Tracheal epithelial cell (primary cell): ENCODE results near the gene LONP1. TPM values are rescaled to one million over a fixed set of nuclear protein-coding genes. Genes with fewer than 3 reads are reported as not detected.

Experiments
- total RNA-seq: library from RNA; depleted of rRNA; stranded (reverse); fragments of >200 nt; gene quantifications from 2 replicates; pipeline ENCODE4 v1.2.1, GENCODE V29; 2014

The LONP1 gene, protein sequence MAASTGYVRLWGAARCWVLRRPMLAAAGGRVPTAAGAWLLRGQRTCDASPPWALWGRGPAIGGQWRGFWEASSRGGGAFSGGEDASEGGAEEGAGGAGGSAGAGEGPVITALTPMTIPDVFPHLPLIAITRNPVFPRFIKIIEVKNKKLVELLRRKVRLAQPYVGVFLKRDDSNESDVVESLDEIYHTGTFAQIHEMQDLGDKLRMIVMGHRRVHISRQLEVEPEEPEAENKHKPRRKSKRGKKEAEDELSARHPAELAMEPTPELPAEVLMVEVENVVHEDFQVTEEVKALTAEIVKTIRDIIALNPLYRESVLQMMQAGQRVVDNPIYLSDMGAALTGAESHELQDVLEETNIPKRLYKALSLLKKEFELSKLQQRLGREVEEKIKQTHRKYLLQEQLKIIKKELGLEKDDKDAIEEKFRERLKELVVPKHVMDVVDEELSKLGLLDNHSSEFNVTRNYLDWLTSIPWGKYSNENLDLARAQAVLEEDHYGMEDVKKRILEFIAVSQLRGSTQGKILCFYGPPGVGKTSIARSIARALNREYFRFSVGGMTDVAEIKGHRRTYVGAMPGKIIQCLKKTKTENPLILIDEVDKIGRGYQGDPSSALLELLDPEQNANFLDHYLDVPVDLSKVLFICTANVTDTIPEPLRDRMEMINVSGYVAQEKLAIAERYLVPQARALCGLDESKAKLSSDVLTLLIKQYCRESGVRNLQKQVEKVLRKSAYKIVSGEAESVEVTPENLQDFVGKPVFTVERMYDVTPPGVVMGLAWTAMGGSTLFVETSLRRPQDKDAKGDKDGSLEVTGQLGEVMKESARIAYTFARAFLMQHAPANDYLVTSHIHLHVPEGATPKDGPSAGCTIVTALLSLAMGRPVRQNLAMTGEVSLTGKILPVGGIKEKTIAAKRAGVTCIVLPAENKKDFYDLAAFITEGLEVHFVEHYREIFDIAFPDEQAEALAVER
- total RNA-seq, result 137 and 179 TPM in 2 replicates

DNA sequence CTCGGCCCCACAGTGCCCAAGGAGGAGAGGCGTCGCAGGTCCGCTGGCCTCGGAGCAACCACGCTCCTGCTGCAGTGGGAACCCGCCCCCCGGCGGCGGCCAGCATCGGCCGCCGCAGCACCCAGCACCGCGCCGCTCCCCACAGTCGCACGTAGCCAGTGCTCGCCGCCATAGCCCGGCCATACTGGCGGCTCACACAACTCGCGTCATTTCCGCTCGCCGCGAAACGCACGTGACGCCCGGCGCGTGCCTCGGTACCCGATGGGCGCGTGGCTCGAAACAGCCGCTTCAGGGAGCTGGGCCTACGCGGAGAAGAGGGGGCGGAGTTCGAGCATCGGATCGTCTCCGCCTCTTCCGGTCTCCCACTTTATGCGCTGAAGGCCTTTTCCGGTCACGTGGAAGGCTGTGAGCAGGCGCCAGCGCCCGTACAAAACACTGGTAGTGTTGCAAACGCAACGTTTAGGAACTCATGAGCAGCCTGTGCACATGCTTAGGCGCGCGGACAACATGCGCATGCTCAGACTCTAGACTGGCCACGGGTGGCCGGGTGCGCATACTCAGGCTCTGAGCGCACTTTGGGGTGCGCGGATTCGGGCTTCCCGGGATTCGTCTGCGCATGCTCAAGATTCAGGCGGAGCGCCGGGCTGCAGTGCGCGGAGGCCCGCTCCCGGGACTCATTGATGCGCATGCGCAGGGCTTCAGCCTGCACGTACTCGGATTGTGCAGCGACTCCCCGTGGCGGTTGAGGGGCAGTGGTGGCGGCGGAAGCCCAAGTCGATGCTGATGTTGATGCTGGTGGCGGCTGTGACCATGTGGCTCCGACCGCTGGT is at the start of gene LONP1, which contains the start of gene CATSPERD:
Gene LONP1 (minus strand): TSS at position 186 of the 830 bp plus-strand sequence. CDS start 14 bp downstream, at position 172.
Gene CATSPERD (plus strand): TSS at position 677 of the 830 bp plus-strand sequence. CDS start 101 bp downstream, at position 778.

DNA sequence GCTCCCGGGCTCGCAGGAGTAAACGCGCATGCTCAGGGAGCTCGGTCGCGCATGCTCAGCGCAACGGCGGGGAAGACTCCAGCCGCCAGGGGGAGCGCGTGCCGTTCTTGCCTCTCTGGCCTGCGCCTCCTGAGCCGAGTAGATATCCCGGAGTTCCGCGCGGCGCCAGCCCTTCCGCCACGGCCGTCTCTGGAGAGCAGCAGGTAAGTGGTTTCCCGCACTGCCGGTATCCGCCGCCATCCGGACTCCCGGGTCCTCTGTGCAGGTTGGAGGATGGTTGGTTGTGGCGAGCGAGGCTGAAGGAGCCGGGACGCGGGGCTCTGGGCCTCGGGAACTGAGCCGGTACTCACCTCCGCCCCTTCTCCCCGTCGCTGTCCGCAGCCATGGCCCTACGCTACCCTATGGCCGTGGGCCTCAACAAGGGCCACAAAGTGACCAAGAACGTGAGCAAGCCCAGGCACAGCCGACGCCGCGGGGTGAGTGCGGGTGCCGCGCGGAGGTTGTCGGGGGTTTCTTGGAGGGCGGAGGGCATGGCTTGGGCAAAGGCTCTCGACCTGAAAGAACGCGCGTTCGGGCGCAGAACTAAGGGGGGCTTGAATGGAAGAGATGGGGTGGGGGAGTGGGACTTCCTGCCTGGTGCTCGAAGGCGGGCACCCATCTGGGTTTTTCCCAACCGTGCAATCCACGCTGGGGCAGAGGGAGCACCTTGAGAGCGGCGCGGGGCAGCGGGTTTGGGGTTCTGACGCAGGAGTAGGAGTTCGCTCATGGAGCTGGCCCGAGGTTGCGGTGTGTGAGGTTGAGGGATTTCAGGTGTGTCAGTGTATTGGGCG is 29.6 kb downstream of the LONP1 start, which contains the start of gene RPL36:
Gene RPL36 (plus strand): TSS at position 171 of the 830 bp plus-strand sequence. CDS start 213 bp downstream, at position 384.

DNA sequence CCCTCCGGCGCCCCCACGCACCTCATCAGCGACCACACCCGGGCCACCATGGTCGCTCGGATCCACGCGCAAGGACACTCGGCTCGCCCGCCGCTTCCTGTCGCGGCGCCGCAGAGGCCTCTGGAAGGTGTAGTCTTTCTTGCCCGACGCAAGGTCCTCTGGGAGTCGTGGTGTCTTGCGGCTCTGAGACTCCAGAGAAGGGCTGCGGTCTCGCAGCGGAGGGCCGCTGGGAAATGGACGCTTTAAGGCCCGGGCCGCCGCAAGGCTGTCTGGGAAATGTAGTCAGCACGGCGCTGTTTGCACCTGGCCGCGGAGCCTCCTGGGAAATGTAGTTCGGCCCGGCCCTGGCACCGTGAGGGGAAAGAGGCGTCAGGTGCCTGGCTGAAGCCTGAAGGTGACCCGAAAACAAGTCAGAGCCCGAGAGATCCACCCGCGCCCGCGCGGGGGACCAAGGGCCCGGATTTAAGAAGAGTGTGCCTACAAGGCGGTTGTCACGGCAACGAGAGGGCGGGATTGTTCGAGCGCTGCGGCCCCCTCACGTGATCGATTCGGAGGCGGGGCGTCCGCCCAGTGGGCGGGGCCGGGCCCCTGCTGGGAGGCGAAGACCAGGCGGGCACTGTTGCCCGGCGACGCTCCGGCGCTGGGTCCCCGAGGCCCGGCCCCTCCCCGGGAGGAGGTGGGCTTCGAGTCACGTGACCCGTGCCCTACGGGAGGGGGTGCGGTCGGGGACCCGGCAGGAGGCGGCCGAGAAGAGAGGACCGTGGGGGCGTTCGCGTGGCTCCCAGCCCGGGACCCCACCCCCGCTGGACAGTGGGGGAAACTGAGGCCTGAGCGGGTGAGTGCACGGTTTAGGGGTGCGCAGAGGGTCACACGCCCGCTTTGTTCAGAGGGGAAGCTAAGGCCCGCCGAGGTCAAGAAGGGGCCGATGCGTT is 39.2 kb downstream of the LONP1 start, which contains the start of the genes HSD11B1L and MICOS13:
Gene HSD11B1L (plus strand): TSS at position 591 of the 932 bp plus-strand sequence. CDS start 3,806 bp downstream, outside the sequence.
Gene MICOS13 (minus strand): TSS at position 80 of the 932 bp plus-strand sequence. CDS start 30 bp downstream, at position 50.

Other genes starting within 250 kb of the LONP1 start
- gene TINCR, start 152.2 kb downstream of the LONP1 start, total RNA-seq, result 3.2 and 14.9 TPM in 2 replicates
- 15.2 and 17.7 TPM in 2 replicates for gene SAFB2, start 97.4 kb downstream of the LONP1 start, total RNA-seq
- gene SAFB, start 97.1 kb downstream of the LONP1 start, total RNA-seq, result 31.6 and 36.7 TPM in 2 replicates
- gene MICOS13, start 39.6 kb downstream of the LONP1 start, total RNA-seq, result 31.5 and 31.8 TPM in 2 replicates
- gene HSD11B1L, start 39.1 kb downstream of the LONP1 start, total RNA-seq, result 14.5 and 19.3 TPM in 2 replicates
- gene RPL36, start 29.9 kb downstream of the LONP1 start, total RNA-seq, result 601 and 1,423 TPM in 2 replicates
- gene CATSPERD, start 491 bp upstream of the LONP1 start, total RNA-seq, result not detected in 2 replicates
- 0.48 TPM in 1 of 2 replicates, not detected in the other for gene PRR22, start 64.6 kb upstream of the LONP1 start, total RNA-seq
- gene DUS3L, start 71.0 kb upstream of the LONP1 start, total RNA-seq, result 41.2 and 42.0 TPM in 2 replicates
- 0.21 and 0.24 TPM in 2 replicates for gene NRTN, start 84.9 kb upstream of the LONP1 start, total RNA-seq
- gene FUT6, start 119.6 kb upstream of the LONP1 start, total RNA-seq, result under 0.01 and 2.8 TPM in 2 replicates
- 7.5 and 12.1 TPM in 2 replicates for gene FUT3, start 131.3 kb upstream of the LONP1 start, total RNA-seq
- not detected in 2 replicates for gene FUT5, start 150.4 kb upstream of the LONP1 start, total RNA-seq
- gene NDUFA11, start 183.6 kb upstream of the LONP1 start, total RNA-seq, result 317 and 329 TPM in 2 replicates
- gene VMAC, start 184.7 kb upstream of the LONP1 start, total RNA-seq, result 3.1 and 6.2 TPM in 2 replicates
- 6.5 and 8.5 TPM in 2 replicates for gene CAPS, start 194.1 kb upstream of the LONP1 start, total RNA-seq